Measurements from ENCODE around the gene DENND1A.

The DENND1A gene

DNA sequence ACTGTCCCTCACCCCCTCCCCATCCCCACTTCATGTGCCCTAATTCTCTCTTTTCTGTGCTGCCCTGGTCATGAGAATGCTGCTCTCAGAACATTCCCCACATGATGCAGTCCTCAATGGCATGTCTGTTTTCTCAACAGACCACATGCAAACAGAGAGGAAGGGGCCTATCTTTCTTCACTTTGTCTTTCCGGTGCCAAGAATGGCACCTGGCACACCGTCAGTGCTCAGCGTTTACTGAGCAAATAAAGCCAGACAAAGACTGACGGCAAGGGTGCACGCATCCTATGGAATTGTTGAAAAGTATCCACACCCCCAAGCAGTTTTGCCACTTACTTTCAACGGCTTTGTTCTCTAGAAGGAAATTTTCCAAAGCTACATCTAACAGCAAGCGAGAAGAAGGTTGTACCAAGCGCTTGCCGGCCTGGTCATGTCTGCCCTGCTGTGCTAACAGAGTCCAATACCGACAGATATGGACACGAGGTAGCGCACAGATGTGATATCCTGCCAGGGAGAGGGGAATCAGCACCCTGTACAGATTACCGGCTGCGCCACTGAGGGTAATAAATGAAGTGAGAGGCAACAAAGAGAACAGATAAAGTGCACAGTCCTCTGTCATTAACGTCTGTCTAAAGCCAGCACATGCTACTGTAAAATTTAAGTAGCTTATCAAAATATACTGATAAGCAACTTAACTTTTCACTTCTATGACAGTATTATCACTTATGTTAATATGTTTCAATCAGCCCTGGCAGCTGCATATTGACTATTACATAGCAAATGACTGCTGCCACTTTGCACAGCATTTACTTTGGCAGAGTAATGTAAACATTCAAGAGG, 251.7 kb downstream of the DENND1A start:
- peak in 1 of 2 experiments; percentile 26 for DNase-seq

DNA sequence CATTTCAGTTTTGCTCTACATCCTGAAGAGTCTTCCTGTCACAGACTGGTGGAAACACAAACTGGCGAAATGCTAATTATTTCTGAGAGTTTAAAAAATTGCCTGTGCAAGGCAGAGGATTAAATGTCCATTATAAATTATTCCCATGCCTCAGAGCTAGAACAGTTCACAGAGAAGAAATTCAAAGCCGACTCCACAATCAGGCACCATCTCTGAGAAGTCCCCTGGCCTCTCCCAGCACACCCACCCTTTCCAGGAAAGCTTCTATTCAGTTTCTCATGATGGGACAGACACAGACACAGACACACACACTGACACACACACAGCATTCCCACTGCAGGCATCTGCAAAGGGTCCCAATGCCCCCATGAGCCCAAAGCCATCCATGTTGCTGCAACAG, 253.1 kb downstream of the DENND1A start:
- no peak for DNase-seq

DNA sequence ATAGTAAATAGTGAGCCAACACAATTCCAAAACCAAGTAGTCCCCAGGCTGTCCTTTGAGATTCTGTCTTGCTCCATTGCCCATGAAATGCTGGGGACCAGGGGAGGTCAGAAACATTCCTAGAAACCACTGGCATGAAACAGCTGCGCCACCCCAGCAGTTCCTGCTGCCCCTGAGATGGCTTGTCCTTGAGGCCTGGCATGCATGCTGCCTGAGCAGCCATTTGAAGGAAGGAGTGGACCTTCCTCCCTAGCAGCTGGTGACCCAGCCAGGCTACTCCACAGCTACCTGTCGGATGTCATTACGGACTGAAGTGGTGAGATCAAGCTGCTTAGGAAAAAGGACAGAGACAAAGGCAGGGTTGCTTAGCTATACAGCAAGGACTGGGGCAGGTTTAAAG, 260.6 kb downstream of the DENND1A start:
- no peak for DNase-seq

DNA sequence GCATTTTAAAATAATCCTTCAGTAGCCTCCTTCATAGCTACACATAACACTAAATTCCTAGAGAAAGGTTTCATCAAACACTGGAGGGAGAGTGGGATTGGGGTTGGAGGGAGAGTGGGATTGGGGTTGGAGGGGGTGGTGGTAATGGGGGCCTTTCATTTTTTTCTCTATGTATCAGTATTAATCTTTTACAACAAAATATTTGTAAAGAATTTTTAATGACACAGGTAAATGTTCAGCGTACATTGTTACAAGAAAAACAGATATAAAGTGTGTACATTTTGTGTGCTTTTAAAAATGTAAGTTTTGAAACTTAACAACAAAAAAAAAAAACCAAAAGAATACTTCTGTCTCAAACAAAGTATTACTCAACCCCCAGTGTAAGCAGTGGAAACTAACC, 266.4 kb downstream of the DENND1A start:
- DNase-seq = no peak

DNA sequence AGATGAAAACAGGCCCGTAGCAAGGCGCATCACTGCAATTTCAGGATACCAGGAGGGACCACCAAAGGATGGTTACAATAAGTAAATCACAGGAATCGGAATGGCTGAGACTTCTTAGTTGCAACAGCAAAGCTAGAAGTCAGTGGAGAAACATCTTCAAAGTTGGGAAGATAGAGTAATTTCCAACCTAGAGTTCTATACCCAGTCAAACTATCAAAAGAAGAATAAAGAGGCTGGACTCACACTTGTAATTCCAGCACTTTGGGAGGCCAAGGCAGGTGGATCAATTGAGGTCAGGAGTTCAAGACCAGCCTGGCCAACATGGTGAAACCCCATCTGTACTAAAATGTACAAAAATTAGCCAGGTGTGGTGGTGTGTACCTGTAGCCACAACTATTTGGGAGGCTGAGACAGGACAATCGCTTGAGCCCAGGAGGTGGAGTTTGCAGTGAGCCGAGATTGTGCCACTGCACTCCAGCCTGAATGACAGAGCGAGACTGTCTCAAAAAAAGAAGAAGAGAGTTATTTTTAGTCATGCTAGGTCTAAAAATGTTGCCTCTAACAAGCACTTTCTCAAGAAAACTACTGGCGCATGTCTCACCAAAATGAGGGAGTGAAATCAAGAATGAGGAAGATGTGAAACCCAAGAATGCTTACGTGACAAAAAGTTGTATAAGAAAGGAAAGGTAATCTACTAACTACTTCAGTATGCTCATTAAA, 267.7 kb downstream of the DENND1A start:
- DNase-seq = no peak

DNA sequence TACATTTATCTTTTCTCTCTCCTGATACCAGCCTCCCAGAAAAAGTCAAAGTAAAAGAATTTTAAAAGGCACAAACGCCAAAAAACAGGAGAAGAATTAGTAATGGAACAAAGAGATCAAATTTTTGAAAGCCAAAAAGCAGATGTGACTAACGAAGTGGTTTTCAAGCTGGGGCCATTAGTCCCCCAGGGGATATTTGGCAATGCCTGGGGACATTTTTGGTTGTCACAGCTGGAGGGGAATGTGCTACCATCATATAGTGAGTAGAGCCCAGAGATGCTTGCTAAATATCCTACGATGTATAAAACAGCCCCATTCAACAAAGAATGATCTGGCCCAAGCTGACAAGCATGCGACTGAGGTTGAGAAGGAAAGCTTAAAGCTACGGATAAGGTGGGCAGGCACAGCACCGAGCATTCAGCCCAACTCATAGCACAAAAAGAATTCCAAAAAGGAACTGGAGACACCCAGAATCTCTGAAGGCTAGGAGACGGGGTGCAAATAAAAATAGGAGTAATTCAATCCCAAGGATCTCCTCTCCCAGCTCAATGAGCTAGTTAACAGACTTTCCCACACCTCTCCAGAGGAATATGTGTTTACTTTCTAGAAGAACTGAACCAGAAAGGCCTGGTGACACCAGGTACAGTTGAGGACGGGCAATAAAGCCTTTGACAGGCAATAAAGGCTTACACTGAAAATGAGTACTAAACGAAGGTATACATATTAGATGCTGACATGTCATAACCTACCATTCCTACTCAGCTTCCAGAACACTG, 269.0 kb downstream of the DENND1A start:
- no peak for DNase-seq

DNA sequence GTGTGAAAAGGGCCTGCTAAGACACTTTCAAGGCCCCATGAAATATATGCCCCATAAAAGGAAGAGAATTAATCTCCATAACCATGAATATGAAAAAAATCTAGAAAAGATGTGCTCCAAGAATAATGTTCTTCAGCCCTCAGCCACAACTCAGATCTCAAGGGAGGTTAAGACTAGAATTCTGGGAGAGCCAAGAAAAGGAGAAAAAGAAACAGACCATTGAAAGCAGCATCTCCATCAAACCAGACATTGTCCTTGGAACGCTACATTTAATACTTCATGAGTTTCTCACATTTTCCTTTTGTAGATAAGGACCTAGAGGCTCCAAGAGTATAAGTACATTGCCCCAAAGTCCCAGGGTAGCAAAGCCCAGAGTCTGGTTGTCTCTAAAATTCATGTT, 270.6 kb downstream of the DENND1A start:
- no peak for DNase-seq

DNA sequence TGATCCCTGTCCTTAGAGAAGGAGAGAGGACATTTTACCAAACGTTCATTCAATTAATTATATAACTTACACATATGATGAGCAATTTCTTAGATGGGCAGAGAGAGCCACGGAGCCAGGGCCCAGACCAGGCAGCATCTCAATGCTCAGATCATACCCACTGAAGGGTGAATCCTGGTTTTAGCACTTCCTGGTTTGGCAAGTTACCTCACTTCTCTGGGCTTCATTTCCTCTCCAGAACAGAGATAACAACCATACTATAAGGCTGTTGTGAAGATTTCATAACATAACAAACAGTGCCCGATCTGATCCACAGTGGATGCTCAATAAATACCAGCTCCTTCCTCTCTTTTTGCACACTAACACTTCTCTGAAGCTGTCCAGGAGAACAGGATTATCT, 271.1 kb downstream of the DENND1A start:
- no peak for DNase-seq

DNA sequence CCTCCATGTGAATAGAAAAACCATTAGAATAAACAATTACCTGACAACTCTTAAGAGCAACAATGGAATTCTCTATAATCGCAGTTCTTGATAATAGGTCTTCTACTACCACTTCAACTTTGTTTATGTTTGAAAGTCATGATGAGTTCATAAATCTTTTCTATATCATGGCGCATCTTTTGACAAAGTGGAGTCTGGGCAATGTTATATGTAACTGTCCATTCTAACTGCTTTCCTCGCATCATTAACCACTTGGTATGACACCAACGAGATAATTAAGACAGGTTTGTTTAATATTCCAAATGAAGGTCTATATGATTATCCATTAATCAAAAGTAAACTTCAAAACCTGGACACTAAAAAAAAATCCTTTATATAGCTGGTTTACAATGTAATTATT, 272.0 kb downstream of the DENND1A start:
- DNase-seq = no peak

DNA sequence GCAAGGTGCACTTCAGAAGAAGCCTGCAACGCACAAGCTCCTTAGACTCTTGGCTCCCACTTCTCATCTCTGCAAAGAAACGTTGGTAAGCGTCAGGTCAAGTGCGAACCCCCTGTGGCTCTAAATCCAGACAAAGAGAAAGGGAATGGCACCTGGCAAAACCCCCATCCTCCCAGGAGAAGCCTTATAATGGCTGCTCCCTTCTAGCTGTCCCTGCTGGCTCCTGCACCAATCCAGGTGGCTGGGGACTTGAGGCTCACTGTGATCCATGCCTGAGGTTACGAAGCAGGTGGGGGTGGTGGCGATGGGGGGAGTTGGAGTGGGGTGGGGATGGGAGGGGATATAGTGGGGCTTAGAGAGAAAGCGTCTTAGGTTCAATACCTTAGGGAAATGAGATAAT, 272.8 kb downstream of the DENND1A start:
- DNase-seq = no peak

DNA sequence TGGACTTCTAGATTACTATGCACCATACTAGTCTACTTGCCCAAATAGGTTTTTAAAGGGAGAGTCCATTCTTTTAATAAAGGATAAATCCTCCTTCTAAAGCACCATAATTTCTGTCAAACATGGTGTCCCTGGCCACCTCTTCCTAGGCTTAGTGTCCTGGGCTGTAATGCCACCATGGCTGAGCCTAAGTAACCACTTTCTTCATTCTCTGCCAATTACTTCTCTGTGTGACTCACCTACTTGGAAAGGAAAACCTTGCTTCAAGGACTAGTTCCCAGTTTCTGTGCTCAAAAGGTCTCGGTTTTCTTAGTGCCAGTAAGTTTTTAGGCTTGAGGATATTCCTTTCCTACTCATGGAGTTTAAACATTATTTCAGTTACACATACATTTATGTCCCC, 273.4 kb downstream of the DENND1A start:
- no peak for DNase-seq

DNA sequence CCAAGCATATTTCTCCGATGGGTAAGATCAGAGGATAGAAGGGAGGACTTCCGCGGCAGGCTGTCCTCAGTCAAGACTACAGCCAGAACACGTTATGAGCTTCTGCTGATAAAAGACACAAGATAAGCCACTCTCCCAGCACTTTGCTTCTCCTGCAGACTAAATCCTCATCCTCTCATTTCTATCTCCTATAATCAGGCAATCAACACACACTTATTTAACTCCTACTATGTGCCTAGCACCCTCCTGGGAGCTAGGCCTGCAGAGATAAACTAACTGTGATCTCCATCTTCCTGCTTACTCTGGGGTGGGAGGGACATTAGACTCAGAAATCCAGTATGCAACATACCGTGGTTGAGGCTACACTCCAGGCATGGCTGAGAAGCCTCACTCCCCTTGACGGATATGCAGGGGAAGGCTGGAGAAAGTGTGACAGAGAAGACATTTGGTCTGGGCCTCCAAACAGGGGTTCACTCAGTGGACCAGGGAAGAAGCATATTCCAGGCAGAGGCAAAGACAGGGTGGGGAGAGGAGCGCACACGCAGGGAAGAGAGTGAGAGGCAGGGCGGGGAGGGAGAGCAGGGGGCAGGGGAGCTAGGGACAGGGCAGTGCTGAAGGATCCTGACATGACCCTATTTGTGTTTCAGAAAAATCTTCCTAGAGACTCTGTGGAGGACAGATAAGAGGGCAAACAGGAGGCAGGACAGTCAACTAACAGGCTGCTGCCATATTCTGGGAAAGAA, 274.1 kb downstream of the DENND1A start:
- no peak for DNase-seq

DNA sequence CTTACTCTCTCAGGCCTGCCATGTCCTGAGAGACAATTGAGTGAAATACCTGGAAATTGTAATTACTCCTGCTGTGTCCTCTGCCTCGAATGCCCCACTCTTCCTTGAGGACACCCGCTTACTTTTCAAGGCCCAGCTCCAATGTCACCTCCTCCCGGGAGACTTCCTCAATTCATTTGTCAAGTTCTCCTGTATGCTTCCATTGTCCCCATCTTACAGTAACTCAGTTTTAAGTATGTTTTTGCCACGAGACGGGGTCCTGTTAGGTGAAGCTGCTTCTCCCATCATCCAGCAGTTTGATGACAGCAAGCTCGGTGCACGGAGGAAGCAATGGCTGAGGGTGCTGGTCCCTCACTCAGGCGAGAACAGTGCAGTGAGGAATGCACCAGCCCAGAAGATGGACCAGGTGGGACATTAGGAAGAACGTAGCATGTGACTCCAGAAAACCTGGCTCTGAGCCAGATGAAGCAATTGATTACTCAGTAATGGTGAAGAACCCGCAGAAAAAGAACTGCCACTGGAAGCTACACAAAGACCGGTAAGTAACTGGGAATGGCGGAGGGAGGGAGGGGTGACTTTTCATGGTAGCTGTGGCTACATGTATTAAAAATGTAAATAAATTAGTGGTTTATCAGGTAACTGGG, 274.8 kb downstream of the DENND1A start:
- DNase-seq = no peak

DNA sequence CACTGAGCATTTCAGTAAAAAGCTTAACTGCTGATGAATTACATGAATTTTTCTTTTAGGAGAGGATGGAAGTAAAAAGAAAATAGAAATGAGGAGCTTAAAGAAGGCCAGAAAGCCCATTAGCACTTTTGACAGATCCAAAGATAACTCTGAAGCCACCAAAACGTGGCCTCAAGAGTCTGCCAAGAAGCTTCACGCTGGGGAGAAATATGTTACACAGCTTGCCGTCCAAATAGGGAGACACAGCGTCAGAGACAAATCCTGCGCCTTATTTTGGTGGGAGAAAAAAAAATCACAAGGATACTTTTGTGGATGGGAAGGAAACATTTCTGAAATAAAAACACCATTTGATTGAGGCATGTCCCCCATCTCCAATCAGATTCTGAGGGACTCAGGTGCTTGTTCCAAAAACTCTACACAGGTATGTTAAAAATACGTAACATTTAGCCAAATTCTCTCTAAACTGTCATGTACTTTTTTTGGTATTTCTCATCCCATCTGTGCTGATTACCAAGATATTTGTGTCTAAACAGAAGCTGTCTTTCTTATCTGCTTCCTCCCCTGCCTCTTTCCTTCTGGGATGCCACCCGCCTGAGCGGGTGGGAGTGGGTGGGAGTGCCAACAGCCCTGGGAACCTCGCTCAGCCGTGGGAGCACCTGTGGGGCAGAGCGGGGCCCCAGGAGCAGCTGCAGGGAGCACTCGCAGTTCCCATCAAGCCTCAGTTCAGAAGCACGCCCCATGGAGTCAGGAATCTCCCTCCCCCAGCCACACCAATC, 275.5 kb downstream of the DENND1A start:
- no peak for DNase-seq

DNA sequence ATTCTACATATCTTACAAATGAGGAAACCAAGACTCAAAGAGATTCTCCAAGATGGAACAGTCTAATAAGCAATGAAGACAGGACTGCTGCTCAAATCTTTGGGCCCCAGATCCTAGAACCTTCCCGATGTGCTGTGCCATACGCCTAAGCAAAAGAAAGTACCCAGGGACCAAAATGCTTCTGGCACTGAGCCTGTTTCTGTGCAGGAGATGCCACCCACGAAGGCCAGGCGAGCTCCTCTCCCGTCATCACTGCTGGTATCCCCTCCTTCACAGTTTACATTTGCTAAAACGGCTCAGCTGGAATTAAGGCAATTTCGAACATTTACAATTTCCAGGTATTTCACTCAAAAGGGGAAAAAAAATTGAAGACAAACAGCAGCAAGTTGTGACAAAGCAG, 277.5 kb downstream of the DENND1A start:
- DNase-seq = no peak

DNA sequence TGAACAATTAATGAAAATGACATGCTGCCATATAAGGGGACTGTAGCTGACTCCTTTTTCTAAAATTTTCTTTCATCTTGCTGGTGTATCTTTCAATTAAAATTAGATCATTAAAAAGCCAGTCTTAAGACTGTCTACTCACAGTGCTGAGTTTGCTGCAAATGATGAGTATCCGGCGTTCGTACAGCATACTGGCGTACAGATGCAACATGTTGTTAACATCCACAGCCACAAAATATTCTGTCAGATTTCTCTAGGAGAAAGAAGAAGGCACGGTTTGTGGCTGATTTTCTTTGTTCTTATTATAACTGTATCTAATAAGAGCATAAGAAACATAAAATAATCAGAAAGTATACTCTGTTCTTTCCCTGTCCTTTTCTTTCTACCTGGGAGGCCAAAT, 278.1 kb downstream of the DENND1A start:
- no peak for DNase-seq

DNA sequence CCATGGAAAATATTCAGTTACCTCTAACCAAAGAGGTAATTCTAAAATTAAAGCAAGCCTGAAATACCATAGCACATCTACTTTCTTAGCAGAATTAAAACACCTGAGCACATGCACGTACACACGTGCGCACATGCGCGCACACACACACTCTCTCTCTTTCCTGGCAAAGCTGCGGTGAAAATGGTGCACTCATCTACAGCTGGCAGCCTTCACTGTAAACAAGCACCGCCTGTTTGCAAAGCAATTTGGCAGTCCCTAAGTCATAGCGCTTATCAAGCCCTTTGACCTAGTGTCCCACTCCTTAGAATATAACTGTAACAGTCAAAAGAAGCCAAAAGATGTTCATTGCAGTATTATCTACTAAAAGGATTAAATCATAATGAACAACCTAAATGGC, 278.7 kb downstream of the DENND1A start:
- no peak for DNase-seq

DNA sequence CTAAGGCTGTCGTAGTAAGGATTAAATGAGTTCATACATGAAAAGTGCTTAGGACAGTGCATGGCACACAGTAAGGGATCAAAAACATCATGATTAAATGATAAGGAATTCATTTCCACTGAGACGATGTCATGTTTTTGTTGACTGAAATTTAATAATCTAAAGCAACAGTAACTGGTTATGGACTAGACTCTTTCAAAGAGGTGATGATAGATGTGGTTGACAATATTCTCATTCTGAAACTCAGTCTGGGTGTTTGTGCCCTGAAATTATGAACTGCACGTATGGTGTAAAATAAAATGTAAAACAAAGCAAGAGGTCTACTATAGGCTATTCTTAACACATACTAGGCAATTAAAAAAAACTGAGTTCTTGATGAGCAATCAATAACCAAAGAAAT, 280.0 kb downstream of the DENND1A start:
- DNase-seq = no peak

DNA sequence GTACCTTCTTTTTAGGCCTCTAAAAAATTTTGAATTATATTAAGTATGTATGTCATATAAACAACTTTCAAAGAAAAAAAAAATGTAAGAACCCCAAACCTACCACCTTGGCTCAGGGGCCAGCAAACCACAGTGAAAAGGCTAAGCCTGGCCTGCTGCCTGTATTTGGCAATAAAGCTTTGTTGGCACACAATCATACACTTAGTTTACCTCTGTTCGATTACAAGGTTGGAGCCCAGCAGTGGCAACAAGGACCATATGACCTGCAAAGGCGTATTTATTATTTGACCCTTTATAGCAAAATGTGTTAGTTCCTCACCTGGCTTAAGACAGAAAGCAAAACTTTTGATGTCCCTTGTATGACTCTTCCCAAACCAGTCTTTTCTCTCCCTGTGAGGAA, 282.8 kb downstream of the DENND1A start:
- no peak for DNase-seq

DNA sequence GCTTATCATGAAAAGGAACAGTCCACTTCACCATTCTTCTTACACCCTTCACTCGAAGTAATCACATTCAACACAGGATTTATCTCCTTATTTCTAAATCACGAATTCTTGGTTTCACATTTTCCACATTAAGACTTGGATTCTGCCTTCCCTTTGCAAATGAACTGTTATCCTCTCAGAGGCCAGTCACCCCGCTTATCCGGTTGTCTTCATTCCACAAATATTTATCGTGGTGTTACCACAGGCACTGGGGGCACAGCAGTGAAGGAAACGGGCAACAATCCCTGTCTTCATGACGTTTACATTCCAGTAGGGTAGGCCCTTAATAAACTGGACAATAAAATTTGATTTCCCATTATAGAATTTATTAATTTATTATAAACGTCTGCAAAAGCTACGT, 284.2 kb downstream of the DENND1A start:
- no peak for DNase-seq

DNA sequence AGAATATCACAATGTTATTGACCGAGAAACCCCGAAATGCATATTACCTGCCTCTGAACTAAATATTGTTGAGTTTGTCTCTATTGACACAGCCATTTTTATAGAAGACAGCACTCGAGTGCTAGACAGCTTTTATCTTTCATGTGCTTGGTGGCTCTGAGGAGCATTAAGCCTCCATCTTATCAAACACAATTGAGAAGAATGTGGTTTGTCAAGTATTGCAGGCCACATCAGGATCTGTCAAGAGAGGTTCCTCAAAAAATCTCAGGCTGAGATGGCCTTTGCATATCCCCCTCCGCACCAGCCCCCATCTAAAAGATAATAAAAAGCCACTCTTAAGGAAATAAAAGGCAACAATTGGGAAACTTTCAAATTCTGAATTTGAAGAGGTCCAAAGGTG, 284.8 kb downstream of the DENND1A start:
- DNase-seq = no peak

DNA sequence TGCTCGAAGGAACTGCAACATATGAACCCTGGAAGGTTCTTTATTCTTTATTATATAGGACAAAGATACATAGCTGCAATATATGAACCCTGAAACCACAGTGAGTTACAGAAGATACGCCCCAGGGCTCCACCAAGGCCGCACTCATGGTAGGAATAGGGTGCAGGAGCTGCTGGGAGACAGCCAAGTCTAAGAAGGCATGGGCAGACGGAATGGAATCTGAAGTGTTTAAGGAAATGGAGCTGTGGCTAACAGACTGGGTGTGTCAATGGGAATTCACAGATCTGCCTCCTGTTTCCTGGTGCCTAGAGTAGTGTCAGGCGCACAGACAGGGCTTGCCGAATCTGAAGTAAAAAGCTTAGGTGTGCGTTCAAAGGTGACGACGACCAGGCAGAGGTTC, 286.4 kb downstream of the DENND1A start:
- no peak for DNase-seq
